GM18870 (cell line): Measurements from ENCODE around the gene PPP4R2.
"Not testable (repeated sequence)": the region's sequence is repeated elsewhere in the genome, so short reads cannot be mapped to it uniquely, and the experiment has no call there.

Source experiments
- ATAC-seq: cut with Tn5 transposase; IDR thresholded peaks from one replicate; pipeline ENCODE4 v1.9.1; 2021; ENCODE audit warnings: moderate library complexity; ENCODE audit not compliant: unreplicated experiment

PPP4R2 gene

DNA sequence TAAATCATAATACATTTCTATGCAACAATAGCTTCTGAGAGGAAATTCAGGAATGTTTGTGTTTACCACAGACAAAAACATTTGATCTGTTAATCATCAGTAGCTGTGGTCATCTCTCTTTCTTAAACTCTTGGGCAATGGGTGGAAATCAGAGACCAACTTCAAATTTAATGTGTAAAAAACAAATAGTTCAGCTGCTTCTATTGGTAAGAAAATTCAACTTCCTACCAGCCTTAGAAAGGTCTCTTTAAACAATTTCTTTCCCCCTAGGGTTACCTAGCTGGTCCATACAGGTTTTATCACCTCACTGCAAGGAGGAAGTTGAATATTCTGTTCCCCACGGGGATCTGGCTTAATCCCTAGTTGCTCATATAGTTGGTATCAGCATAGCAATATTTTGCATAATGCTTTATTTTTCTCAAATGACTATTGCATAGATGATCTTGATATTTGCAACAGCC, 20.3 kb upstream of the PPP4R2 start:
- ATAC-seq, result no peak

- ATAC-seq, result peak; percentile 62
Measured at GRCh38 chr3:72977060-72977808, 19.4 kb upstream of the PPP4R2 start.

DNA sequence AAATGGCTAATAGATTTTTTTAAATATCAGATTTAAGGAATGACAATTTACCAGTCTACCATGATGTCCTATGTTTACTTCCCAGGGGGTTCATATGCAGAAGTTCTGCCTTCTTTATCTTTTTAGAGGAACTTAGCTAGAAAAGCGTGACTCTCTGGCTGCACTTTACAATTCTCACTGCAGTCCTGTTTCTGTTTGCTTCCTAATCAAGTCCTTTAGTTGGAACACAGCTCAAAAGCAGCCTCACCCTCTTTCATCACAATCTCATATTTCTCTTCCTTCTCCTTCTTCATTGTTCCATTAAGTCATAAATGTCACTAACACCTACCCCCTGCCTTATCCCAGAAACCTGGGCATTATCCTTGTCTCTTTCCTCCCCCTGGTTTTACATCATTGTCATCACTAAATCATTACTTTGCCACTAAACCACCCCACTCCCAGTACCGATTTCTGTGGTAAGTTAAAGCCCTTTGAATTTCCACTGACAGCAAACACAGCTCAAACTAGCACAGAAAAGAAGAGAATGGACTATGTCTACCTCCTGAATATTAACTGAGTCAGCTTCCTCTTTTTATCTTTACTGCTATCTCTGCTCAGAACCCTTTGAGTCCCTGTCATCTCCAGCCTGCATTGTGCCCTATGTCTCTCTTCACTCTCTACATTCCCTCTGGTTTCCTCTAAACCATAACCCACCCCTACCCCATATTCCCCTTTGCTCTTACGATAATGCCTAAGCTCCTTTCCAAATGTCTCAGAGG, 13.8 kb upstream of the PPP4R2 start:
- no peak for ATAC-seq

- ATAC-seq, result no peak
Measured at GRCh38 chr3:72985576-72985975, 11.0 kb upstream of the PPP4R2 start.

DNA sequence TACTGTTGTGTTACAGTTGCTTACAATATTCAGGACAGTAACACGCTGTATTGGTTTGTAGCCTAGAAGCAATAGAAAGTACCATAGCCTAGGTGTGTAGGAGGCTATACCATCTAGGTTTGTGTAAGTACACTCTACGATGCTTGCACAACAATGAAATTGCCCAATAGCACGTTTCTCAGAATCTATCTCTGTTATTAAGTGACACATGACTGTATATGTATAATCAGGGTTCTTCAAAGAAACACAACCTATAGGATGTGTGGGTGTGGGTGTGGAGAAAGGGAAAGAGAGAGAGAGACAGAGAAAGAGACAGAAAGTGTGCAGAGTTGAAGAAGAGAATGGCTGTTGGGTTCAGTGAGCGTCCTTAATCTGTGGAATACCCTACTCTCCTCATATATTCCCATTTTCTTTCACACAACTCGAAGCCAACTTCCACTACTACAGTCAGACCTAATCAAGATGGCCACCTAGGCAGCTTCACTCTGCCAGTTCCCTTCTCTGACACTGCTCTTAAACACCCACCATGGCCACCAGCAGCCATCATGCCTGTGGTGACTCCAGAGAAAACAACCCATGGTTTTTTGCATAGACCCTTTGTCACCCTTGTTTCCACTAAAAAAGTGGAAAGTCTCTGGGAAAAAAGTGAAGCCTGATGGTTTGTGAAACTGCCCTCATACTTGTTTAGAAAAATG, 5.8 kb upstream of the PPP4R2 start:
- no peak for ATAC-seq

DNA sequence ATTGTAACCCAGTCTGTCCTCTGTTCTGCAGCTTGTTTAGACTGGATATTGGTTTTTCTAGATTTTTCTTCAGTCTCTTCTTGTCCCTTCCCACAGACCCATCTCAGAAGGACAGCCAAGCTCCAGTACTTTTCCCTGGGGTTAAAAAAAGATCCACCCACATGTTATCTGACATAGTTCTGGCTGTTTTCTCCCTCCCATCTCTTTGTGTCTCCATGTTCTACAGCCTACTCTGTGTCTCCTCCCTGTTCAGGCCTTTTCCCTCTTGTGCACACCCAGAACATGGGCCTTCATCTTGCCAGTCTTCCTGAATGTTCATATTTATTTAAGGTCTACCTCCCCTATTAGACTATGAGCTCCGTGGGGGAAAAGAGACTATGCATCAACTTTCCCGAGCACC, 5.1 kb upstream of the PPP4R2 start:
- no peak for ATAC-seq

DNA sequence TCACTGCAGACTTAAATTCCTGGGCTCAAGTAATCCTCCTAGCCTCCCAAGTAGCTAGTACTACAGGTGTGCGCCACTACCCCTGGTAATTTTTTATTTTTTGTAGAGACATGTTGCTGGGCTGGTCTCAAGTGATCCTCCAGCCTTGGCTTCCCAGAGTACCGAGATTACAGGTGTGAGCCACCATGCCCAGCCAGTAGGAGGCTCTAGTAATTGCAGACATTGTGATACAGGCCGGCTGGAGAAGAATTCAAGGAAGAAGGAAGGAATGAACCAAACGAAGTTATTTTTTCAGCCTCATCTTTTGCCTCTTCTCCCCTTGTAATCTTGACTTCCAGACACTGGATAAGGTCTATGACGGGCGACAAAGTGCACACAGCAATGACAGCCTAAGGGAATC, 3.2 kb upstream of the PPP4R2 start:
- ATAC-seq, result no peak

GRCh38 chr3:72995337-72995736, 1.3 kb upstream of the PPP4R2 start:
- ATAC-seq, result no peak

DNA sequence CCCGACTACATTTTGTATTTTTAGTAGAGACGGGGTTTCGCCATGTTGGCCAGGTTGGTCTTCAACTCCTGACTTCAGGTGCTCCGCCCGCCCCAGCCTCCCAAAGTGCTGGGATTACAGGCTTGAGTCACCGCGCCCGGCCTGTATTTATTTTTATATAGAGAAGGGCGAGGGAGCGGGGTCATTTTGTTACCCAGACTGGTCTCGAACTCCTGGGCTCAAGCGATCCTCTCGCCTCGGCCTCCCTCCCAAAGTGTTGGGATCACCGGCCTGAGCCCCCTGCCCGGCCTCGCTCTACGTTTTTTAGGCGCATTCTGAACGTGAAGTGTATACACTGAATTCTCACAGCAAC, 514 bp upstream of the PPP4R2 start:
- ATAC-seq, result no peak

DNA sequence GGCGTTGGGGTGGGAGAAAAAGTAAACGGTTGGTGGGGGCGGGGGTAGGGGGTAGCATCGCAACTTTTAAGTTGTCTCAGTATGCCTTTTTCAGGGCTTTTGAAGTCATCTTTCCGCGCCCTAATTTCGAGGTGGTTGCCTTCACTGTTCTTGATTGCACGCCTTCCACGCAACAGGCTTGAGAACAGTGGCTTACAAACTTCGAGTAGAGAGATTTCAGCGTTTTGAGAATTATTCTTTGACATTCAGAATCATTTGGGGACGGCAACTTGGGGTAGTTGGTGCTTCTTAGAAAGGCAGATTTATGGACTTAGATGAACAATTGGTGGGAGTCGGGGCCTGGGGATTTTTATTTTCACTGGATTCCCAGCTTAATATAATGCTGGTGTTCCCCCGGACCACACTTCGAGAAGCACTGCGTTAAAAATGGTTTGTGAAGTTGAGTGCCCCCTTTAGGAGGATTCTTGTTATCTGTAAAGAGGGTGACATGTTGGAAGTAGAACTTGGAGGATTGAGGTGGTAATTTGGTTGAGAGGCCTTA, 880 bp downstream of the PPP4R2 start:
- peak; percentile 35 for ATAC-seq

GRCh38 chr3:72998466-72998865, 1.9 kb downstream of the PPP4R2 start:
- ATAC-seq, result no peak

DNA sequence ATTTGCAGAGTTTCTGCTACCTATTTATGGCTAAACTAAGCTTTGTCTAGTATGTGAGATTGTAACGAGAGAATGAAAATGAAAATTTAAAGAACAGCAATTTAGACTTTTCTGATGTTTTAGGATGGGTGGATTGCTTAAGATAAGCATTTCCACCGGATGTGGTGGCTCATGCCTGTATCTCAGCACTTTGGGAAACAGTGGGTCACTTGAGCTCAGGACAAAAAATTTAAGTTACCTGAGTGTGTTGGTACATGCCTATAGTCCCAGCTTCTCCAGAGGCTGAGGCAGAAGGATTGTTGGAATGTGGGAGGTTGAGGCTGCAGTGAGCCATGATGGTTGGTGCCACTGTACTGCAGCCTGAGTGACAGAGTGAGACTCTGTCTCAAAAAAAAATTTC, 3.3 kb downstream of the PPP4R2 start:
- no peak for ATAC-seq

DNA sequence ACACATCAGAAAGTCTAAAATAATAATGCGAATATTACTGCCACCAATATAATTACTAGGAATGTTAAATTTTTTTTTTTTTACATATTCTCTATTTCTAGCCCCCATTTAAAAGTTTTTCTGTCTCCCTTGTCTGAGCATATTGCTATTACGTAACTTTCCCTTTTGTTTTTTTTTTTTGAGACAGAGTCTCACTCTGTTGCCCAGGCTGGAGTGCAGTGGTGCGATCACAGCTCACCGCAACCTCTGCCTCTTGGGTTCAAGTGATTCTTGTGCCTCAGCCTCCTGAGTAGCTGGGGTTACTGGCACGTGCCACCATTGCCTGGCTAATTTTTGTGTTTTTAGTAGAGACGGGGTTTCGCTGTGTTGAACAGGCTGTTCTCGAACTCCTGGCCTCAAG, 6.4 kb downstream of the PPP4R2 start:
- ATAC-seq, result not testable (repeated sequence)

DNA sequence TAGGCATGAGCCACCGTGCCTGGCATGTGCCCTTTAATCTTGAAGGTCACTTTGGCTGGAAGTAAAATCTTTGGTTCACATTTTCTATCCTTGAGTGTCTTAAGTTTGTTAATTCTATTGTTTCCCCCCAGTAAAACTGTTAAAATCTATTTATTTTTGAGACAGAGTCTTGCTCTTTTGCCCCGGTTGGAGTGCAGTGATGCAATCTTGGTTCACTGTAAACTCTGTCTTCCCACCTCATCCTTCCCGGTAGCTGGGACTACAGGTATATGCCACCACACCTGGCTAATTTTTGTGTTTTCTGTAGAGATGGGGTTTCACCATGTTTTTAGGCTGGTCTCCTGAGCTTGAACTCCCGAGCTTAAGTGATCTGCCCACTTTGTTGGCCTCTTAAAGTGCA, 7.7 kb downstream of the PPP4R2 start:
- no peak for ATAC-seq

DNA sequence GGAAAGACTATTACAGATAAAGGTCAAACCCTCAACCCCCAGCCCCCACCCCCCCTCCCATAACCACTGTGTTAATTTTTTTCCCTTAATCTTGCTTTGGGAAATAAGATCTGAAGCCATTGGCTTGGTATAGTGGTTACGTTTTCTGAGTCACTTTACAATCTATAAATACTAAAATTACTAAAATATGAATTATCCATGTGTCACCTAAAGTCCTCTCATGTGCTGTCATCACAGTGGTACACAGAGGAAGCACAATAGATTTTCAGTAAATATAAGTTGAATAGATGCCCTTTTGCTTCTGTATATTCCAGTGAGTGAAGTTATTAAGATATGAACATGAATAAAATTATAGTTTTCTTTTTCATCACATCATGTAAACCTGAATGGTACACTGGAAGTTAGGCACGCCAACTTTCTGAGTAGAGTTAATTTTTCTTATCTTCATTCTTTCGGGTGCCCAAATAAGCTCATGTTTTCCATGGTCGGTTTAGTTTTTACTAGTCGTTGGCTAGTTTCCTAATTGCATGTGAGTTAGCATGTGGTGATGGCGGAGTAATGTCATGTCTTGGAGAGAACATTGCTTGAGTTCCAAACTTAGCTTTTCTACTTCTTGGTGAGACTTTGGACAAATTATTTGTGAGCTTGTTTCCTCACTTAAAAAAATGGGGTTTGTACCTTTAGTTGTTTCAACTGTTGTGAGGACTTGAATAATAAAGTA, 11.5 kb downstream of the PPP4R2 start:
- no peak for ATAC-seq

DNA sequence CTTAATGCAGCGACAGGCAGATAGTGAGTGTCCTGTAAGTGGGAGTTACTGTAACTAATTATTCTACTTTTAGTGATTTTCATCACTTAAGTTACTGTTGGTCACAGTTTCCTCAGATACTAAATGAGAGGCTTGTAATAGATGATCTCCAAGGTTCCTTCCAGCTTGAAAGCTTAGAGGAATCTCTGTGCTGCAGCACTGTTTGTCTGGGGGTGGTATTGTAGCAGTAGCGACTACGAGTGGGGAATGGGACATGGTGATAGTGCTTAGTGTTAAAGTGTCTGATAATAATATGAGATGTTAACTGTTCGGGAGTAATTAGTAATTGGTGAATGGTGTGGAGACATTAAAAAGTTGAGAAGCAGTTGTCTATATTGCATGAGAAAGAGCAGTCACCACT, 12.4 kb downstream of the PPP4R2 start:
- no peak for ATAC-seq

DNA sequence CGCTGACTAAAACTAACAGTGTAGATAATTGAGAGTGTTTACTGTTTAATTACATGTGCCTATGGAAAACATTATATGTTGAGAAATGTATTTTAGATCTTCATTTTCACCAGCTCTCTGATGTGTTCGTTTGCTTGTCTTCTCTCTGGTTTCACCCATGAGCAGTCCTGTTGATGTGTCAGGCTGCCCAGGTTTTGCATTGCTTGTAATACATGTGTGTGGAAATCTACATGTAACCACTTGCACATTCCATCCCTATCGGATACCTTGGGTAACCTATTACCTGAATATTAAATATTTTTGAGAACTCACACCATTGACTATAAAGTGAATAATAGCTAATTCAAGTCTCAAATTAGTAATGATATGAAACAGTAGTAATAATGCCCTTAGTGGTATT, 13.1 kb downstream of the PPP4R2 start:
- no peak for ATAC-seq

- ATAC-seq, result no peak
Measured at GRCh38 chr3:73010158-73010557, 13.5 kb downstream of the PPP4R2 start.

GRCh38 chr3:73018298-73018697, 21.7 kb downstream of the PPP4R2 start:
- no peak for ATAC-seq

DNA sequence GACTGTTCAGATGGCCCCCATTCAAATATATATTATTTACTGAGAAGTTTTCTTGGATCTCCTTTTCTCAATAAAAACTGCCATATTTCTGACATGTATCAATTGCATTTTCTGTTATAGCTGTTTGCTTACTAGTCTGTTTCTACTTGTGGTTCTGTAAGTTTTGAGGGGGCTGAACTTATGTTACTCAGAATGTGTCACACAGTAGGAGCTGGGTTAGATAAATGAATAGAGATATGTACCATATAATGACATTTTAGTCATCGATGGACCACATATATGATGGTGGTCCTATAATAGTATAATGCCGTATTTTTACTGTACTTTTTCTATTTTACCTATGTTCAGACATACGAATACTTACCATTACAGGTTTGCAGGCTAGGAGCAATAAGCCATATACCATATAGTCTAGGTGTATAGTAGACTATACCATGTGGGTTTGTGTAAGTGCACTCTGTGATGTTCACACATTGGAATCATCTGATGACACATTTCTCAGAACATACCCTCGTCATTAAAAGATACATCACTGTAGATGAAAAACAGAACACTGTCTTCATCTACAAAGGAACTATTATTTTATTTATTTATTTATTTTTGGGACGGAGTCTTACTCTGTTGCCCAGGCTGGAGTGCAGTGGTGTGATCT, 22.3 kb downstream of the PPP4R2 start:
- ATAC-seq, result no peak
